NAMALWA (cell line): ENCODE measurements around the gene ZNF398.

Experiments
- DNase-seq: peaks from one replicate; pipeline ENCODE4 v3.0.0-alpha.2; 2015; ENCODE audit warnings: low spot score

Gene ZNF398

DNA sequence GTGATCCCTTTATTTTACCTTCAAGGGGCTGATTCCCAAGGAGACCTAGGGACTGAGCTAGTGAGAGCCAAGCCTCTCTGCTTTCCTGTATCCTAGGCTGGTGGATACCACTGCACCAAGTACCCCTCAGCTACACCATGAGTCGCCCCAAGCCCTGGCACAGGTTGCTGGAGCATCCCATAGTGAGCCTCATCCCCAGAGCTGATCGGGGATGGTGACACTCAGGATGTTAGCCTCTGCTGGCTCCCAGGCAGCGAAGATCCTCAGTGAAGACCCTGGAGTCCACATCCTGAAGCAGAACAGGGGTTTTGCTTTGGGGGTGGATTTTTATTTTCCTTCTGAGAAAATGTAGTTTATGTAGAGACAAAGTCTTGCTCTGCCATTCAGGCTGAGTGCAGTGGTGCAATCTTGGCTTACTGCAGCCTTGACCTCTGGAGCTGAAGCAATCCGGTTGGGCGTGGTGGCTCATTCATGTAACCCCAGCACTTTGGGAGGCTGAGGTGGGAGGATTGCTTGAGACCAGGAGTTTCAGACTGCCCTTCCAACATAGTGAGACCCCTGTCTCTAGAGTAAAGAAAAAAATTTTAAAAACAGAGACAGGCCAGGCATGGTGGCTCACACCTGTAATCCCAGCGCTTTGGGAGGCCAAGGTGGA lies 79.7 kb downstream of the ZNF398 start:
- no peak for DNase-seq

DNA sequence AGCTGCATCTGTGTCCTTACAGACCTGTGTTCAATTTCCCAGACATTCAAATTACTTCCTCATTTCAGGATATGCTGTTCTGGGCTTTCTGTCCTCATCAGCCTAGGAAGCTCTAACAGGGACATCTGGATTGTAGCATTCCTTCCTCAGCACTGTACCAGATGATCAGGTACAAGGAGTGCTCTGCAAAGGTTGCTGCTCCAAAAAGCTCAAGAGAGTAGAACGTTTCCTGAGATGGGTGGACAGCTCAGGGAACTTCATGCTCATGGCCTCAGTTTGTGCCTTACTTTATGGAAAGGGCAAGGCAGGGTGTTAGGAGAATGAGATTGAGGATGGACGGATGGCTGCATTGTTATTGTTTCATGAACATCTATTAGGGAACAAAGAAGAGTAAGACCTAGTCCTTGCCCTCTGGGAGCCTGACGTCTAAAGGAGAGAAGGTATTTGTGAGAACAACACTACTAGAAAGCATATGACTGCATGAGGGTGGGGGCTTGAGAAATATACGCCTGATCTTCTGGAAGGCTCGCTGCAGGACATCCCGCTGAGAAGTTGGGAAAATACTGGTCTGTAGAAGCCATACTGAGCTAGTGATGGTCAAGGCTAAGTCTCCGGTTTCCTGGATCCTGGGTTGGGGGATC lies 81.7 kb downstream of the ZNF398 start:
- no peak for DNase-seq

DNA sequence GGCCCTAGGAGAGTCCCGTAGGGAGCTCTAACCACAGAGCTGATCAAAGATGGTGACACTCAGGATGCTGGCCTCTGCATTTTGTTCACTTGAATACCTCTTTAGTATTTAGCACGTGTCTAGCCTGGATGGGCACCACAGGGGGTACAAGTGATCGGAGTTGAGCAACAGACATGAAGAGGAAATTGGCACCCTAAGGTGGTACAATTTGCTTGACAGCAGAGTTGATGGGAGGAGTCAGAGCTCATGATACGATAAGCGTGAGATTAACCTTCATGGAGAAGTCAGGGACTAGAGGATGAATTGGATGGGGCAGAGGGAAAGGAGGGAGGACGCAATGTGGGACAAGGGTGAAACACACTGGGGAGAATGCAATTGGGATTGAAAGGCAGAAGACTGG lies 82.3 kb downstream of the ZNF398 start:
- no peak for DNase-seq

DNA sequence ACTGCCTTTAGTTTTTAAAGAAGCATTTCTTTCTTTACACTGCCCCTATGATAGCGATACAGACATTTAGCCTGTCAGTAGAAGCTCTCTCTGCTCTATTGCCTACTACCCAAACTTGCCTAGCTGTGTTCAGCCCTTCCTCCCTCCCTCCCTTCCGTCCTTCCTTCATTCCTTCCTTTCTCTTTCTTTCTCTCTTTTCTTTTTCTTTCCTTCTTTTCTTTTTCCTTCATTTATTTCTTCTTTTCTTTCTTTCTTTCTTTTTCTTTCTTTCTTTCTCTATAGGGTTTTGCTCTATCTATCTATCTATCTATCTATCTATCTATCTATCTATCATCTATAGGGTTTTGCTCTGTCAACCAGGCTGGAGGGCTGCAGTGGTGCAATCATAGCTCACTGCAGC lies 85.1 kb downstream of the ZNF398 start:
- no peak for DNase-seq
